ENCODE data around the gene ARHGEF3. TPM values are rescaled to one million over a fixed set of nuclear protein-coding genes. Genes with fewer than 3 reads are reported as not detected.

Gene ARHGEF3
- total and polyA plus RNA-seq, 3 experiments from 2014 or later = 55.1 to 110 (median 56.6) TPM

DNA sequence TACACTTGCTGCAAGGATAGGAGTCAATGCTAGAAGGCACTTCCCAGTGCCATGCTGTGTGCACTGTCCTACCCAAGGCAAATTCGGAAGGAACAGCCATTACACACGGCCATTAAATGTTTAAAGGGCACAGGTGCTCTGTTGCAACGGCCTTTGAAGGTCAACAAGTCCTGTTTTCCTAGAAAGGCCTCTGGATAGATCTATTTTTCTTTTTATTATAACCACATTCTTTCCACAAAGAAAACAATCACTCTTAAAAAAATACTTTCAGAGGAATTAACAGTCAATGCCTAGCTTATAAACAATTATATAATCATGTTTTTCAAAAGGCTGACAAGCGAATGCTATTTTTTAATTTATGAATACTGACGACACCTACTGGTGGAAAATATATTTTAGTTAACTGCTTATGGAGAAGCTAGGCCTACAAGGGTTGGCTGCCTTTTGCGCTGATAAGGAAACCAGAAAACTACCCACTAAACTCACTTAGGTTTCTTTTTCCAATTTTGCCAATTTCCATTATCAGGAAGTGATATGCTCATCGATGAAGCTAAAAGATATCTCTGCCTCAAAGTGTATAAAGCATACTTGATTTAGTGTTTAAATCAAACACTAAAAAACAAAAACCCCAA is 2.4 kb downstream of the ARHGEF3 start:
- Histone ChIP-seq H3K4me3 (ENCODE audit: low read length) (peak overlapping the region; percentile 75), H3K27ac (ENCODE audit: low read depth, low read length) (peak overlapping the region; percentile 70), H3K27me3 (ENCODE audit: insufficient read depth, low read length, poor library complexity, severe bottlenecking) (no peaks in the 10 kb centered on the region), H3K36me3 (ENCODE audit: insufficient read depth, low read length) (no peaks in the 10 kb centered on the region), H3K9me3 (ENCODE audit: low read length) (no peaks in the 10 kb centered on the region), H3K4me1 (ENCODE audit: insufficient read depth, low read length) (peaks cover 59% of the 10 kb centered on the region)
- ChIA-PET POLR2A (interaction anchor here (0.8 to 6.8 kb wide), 12 partner anchors 13 to 190 kb away, joined by 3 to 108 read pairs (median 14); partner anchors contain the start of gene TASOR), CTCF (interaction anchor here (0.8 to 10.1 kb wide), 47 partner anchors 13 to 197 kb away, joined by 3 to 208 read pairs (median 6); partner anchors contain the start of gene TASOR)
- DNase-seq = peak in 2 of 5 donors; percentile 74 to 79
- H3K4me3 Mint-ChIP-seq = peak overlapping the region; percentile 89 to 100 (median 94)
- peaks cover 56 to 71% (median 64%) of the 10 kb centered on the region in 3 donors for H3K4me1 Mint-ChIP-seq
- H3K9me3 Mint-ChIP-seq = no peaks in the 10 kb centered on the region
- peaks cover 0 to 56% (median 3%) of the 10 kb centered on the region in 3 donors for H3K36me3 Mint-ChIP-seq
- H3K27ac Mint-ChIP-seq = peak overlapping the region; percentile 54 to 95 (median 90)
- H3K27me3 Mint-ChIP-seq = no peaks in the 10 kb centered on the region

- ChIA-PET CTCF (interaction anchor here (5.4 to 10.1 kb wide), 5 partner anchors 12 to 192 kb away, joined by 34 to 208 read pairs (median 135); no protein-coding TSS in a partner anchor), POLR2A (interaction anchor here (0.5 to 6.8 kb wide), 6 partner anchors 10 to 120 kb away, joined by 4 to 108 read pairs (median 30); no protein-coding TSS in a partner anchor)
- peak overlapping the region; percentile 30 for H3K4me3 ChIP-seq (ENCODE audit: low read length)
- no peaks in the 10 kb centered on the region for H3K27me3 ChIP-seq (ENCODE audit: insufficient read depth, low read length, poor library complexity, severe bottlenecking)
- H3K4me3 Mint-ChIP-seq = peak overlapping the region; percentile 78 to 100 (median 91)
- no peaks in the 10 kb centered on the region for H3K9me3 Mint-ChIP-seq
- no peak overlapping the region for H3K27ac ChIP-seq (ENCODE audit: low read depth, low read length)
- H3K36me3 Mint-ChIP-seq = peaks cover 0 to 67% (median 8%) of the 10 kb centered on the region in 3 donors
- H3K9me3 ChIP-seq (ENCODE audit: low read length) = no peaks in the 10 kb centered on the region
- H3K36me3 ChIP-seq (ENCODE audit: insufficient read depth, low read length) = no peaks in the 10 kb centered on the region
- H3K27ac Mint-ChIP-seq = peak overlapping the region; percentile 88 to 98 (median 90)
- H3K4me1 Mint-ChIP-seq = peaks cover 59 to 81% (median 72%) of the 10 kb centered on the region in 3 donors
- DNase-seq = no peak
- no peaks in the 10 kb centered on the region for H3K27me3 Mint-ChIP-seq
- peaks cover 68% of the 10 kb centered on the region for H3K4me1 ChIP-seq (ENCODE audit: insufficient read depth, low read length)
These were observed 4.8 kb downstream of the ARHGEF3 start for GRCh38 chr3:56796996-56797395.

DNA sequence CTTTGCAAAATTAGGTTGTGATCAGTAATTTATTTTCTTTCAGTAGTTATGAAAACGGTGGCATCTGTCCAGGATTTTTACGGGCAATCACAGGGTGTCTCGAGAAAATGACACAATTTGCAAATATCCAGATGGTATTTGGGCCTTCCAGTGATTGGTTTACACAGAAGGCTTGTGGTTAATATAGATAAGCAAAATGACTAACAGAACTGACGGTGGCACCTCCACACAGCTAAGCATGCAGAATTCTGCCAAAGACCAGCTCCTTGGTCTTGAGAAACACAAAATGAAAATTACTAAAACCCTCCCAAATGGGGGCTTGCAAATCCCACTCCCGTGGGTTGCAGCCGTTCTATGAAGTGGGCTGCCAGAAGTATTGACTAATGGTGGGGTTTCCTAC is 5.5 kb downstream of the ARHGEF3 start:
- Histone ChIP-seq H3K4me3 (ENCODE audit: low read length) (peak overlapping the region; percentile 44), H3K9me3 (ENCODE audit: low read length) (no peaks in the 10 kb centered on the region), H3K27me3 (ENCODE audit: insufficient read depth, low read length, poor library complexity, severe bottlenecking) (no peaks in the 10 kb centered on the region), H3K36me3 (ENCODE audit: insufficient read depth, low read length) (no peaks in the 10 kb centered on the region), H3K4me1 (ENCODE audit: insufficient read depth, low read length) (peaks cover 76% of the 10 kb centered on the region), H3K27ac (ENCODE audit: low read depth, low read length) (no peak overlapping the region)
- Mint-ChIP-seq H3K9me3 (no peaks in the 10 kb centered on the region), H3K27me3 (no peaks in the 10 kb centered on the region), H3K36me3 (peaks cover 0 to 67% (median 8%) of the 10 kb centered on the region in 3 donors), H3K4me1 (peaks cover 66 to 89% (median 79%) of the 10 kb centered on the region in 3 donors), H3K4me3 (peak overlapping the region; percentile 78 to 100 (median 91)), H3K27ac (peak overlapping the region; percentile 88 to 98 (median 90))
- ChIA-PET POLR2A (interaction anchor here (0.5 to 6.8 kb wide), 2 partner anchors 10 to 85 kb away, joined by 4 to 108 read pairs; no protein-coding TSS in a partner anchor), CTCF (interaction anchor here (7.2 to 9.7 kb wide), 2 partner anchors 12 to 44 kb away, joined by 127 to 208 read pairs; no protein-coding TSS in a partner anchor)
- no peak for DNase-seq

- no peaks in the 10 kb centered on the region for H3K9me3 ChIP-seq (ENCODE audit: low read length)
- Mint-ChIP-seq H3K27ac (peak overlapping the region; percentile 88 to 98 (median 90)), H3K36me3 (peaks cover 0 to 64% (median 8%) of the 10 kb centered on the region in 3 donors), H3K27me3 (no peaks in the 10 kb centered on the region), H3K4me3 (peak overlapping the region; percentile 78 to 100 (median 91)), H3K4me1 (peaks cover 70 to 93% (median 83%) of the 10 kb centered on the region in 3 donors), H3K9me3 (no peaks in the 10 kb centered on the region)
- no peaks in the 10 kb centered on the region for H3K27me3 ChIP-seq (ENCODE audit: insufficient read depth, low read length, poor library complexity, severe bottlenecking)
- DNase-seq = no peak
- peaks cover 80% of the 10 kb centered on the region for H3K4me1 ChIP-seq (ENCODE audit: insufficient read depth, low read length)
- H3K27ac ChIP-seq (ENCODE audit: low read depth, low read length) = no peak overlapping the region
- peak overlapping the region; percentile 26 for H3K4me3 ChIP-seq (ENCODE audit: low read length)
- POLR2A ChIA-PET = interaction anchor here (0.5 to 6.8 kb wide), 3 partner anchors 9 to 85 kb away, joined by 3 to 108 read pairs (median 4); no protein-coding TSS in a partner anchor
- CTCF ChIA-PET = interaction anchor here (7.2 to 9.7 kb wide), 2 partner anchors 11 to 44 kb away, joined by 127 to 208 read pairs; no protein-coding TSS in a partner anchor
- no peaks in the 10 kb centered on the region for H3K36me3 ChIP-seq (ENCODE audit: insufficient read depth, low read length)
These were observed 5.9 kb downstream of the ARHGEF3 start for GRCh38 chr3:56795829-56796185.

GRCh38 chr3:56795097-56795828 is 6.5 kb downstream of the ARHGEF3 start:
- peak overlapping the region; percentile 88 to 98 (median 90) for H3K27ac Mint-ChIP-seq
- no peaks in the 10 kb centered on the region for H3K9me3 Mint-ChIP-seq
- no peak overlapping the region for H3K27ac ChIP-seq (ENCODE audit: low read depth, low read length)
- no peak for DNase-seq
- no peaks in the 10 kb centered on the region for H3K9me3 ChIP-seq (ENCODE audit: low read length)
- H3K27me3 Mint-ChIP-seq = no peaks in the 10 kb centered on the region
- H3K4me1 Mint-ChIP-seq = peaks cover 73 to 95% (median 89%) of the 10 kb centered on the region in 3 donors
- H3K4me1 ChIP-seq (ENCODE audit: insufficient read depth, low read length) = peaks cover 84% of the 10 kb centered on the region
- H3K4me3 Mint-ChIP-seq = peak overlapping the region; percentile 78 to 100 (median 91)
- no peaks in the 10 kb centered on the region for H3K36me3 ChIP-seq (ENCODE audit: insufficient read depth, low read length)
- H3K36me3 Mint-ChIP-seq = peaks cover 0 to 58% (median 8%) of the 10 kb centered on the region in 3 donors
- ChIA-PET CTCF (interaction anchor here (7.2 to 9.7 kb wide), 2 partner anchors 11 to 43 kb away, joined by 127 to 208 read pairs; no protein-coding TSS in a partner anchor), POLR2A (interaction anchor here (0.6 kb wide), 1 partner anchor 13 kb away, joined by 3 read pairs; no protein-coding TSS in a partner anchor)
- no peak overlapping the region for H3K4me3 ChIP-seq (ENCODE audit: low read length)
- no peaks in the 10 kb centered on the region for H3K27me3 ChIP-seq (ENCODE audit: insufficient read depth, low read length, poor library complexity, severe bottlenecking)

DNA sequence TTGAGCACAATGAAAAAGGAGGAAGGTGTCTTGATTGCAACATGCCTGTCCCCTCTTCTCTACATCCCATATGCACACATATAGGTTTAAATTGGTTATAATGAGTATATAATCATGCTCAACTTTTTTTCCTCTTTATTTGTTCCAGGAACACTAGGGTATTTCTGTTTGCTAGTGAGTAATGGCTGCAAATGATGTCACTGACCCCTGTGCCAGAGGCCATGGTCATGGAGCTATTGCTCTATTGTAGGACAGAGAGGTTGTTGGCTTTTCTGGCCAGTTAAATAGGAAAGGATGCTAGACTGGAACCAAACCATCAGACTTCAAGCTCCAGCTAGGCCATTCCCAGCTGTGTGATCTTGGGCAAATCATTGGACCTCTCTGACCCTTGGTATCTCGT is 9.6 kb downstream of the ARHGEF3 start:
- Histone ChIP-seq H3K27ac (ENCODE audit: low read depth, low read length) (no peak overlapping the region), H3K27me3 (ENCODE audit: insufficient read depth, low read length, poor library complexity, severe bottlenecking) (no peaks in the 10 kb centered on the region), H3K4me1 (ENCODE audit: insufficient read depth, low read length) (peaks cover 88% of the 10 kb centered on the region), H3K4me3 (ENCODE audit: low read length) (no peak overlapping the region), H3K9me3 (ENCODE audit: low read length) (no peaks in the 10 kb centered on the region), H3K36me3 (ENCODE audit: insufficient read depth, low read length) (no peaks in the 10 kb centered on the region)
- H3K27ac Mint-ChIP-seq = peak overlapping the region; percentile 65 to 98 (median 92)
- peaks cover 0 to 42% (median 8%) of the 10 kb centered on the region in 3 donors for H3K36me3 Mint-ChIP-seq
- H3K4me3 Mint-ChIP-seq = peak overlapping the region in 6 of 7 donors; percentile 19 to 86 (median 55)
- no peaks in the 10 kb centered on the region for H3K9me3 Mint-ChIP-seq
- H3K27me3 Mint-ChIP-seq = no peaks in the 10 kb centered on the region
- ChIA-PET CTCF (interaction anchor here (15.1 kb wide), 1 partner anchor 8 kb away, joined by 208 read pairs; the partner anchor contains the start of gene ARHGEF3), POLR2A (interaction anchor here (0.7 kb wide), 1 partner anchor 33 kb away, joined by 5 read pairs; no protein-coding TSS in a partner anchor)
- H3K4me1 Mint-ChIP-seq = peaks cover 83 to 96% (median 93%) of the 10 kb centered on the region in 3 donors
- no peak for DNase-seq

- H3K27ac ChIP-seq (ENCODE audit: low read depth, low read length) = no peak overlapping the region
- peak in 3 of 5 donors; percentile 60 to 66 (median 64) for DNase-seq
These were observed 11.5 kb downstream of the ARHGEF3 start for GRCh38 chr3:56790016-56790821.

More at GRCh38 chr3:56790016-56790821, 11.5 kb downstream of the ARHGEF3 start:
- peak overlapping the region; percentile 84 to 98 (median 95) for H3K27ac Mint-ChIP-seq
- H3K4me1 Mint-ChIP-seq = peaks cover 85 to 96% (median 93%) of the 10 kb centered on the region in 3 donors
- POLR2A ChIA-PET = interaction anchor here (0.6 to 10.2 kb wide), 11 partner anchors 8 to 127 kb away, joined by 3 to 108 read pairs (median 4); partner anchors contain the start of gene ARHGEF3
- H3K27me3 ChIP-seq (ENCODE audit: insufficient read depth, low read length, poor library complexity, severe bottlenecking) = no peaks in the 10 kb centered on the region
- H3K4me3 ChIP-seq (ENCODE audit: low read length) = peak overlapping the region; percentile 0
- CTCF ChIA-PET = interaction anchor here (0.6 to 15.1 kb wide), 12 partner anchors 10 to 197 kb away, joined by 3 to 208 read pairs (median 4); partner anchors contain the start of gene ARHGEF3
- no peaks in the 10 kb centered on the region for H3K9me3 ChIP-seq (ENCODE audit: low read length)
- no peaks in the 10 kb centered on the region for H3K9me3 Mint-ChIP-seq
- H3K4me1 ChIP-seq (ENCODE audit: insufficient read depth, low read length) = peaks cover 88% of the 10 kb centered on the region
- H3K27me3 Mint-ChIP-seq = no peaks in the 10 kb centered on the region
- peaks cover 4% of the 10 kb centered on the region for H3K36me3 ChIP-seq (ENCODE audit: insufficient read depth, low read length)
- H3K36me3 Mint-ChIP-seq = peaks cover 3 to 35% (median 9%) of the 10 kb centered on the region in 3 donors
- peak overlapping the region; percentile 60 to 86 (median 70) for H3K4me3 Mint-ChIP-seq
